GM18868 (cell line): ENCODE results near the gene CHIT1.

Experiments used
- ATAC-seq: cut with Tn5 transposase; IDR thresholded peaks from one replicate; pipeline ENCODE4 v1.9.1; 2021; ENCODE audit warnings: mild to moderate bottlenecking, moderate library complexity; ENCODE audit not compliant: unreplicated experiment

The CHIT1 gene

GRCh38 chr1:203190949-203191348, 38.5 kb downstream of the CHIT1 start:
- no peak for ATAC-seq

GRCh38 chr1:203189951-203190352, 39.5 kb downstream of the CHIT1 start:
- no peak for ATAC-seq

- ATAC-seq: no peak
Measured at GRCh38 chr1:203188686-203189232, 40.7 kb downstream of the CHIT1 start.

GRCh38 chr1:203187689-203188264, 41.7 kb downstream of the CHIT1 start:
- ATAC-seq: no peak

- ATAC-seq: no peak
Measured at GRCh38 chr1:203187304-203187685, 42.2 kb downstream of the CHIT1 start.

GRCh38 chr1:203186446-203187303, 42.8 kb downstream of the CHIT1 start, which contains the start of gene CHI3L1:
TSS of gene CHI3L1 (minus strand) at chr1:203186704. CDS start at chr1:203186623, 81 bp downstream.
- ATAC-seq: no peak

GRCh38 chr1:203186091-203186445, 43.4 kb downstream of the CHIT1 start:
- no peak for ATAC-seq

- ATAC-seq: no peak
Measured at GRCh38 chr1:203185585-203185984, 43.9 kb downstream of the CHIT1 start.

GRCh38 chr1:203185061-203185461, 44.4 kb downstream of the CHIT1 start:
- no peak for ATAC-seq

GRCh38 chr1:203184467-203184866, 45.0 kb downstream of the CHIT1 start:
- no peak for ATAC-seq

GRCh38 chr1:203183828-203184227, 45.6 kb downstream of the CHIT1 start:
- ATAC-seq: no peak

- ATAC-seq: no peak
Measured at GRCh38 chr1:203182387-203182953, 47.0 kb downstream of the CHIT1 start.

- ATAC-seq: no peak
Measured at GRCh38 chr1:203181586-203182386, 47.7 kb downstream of the CHIT1 start.

GRCh38 chr1:203180611-203181330, 48.7 kb downstream of the CHIT1 start:
- ATAC-seq: no peak

- no peak for ATAC-seq
Measured at GRCh38 chr1:203179667-203180005, 49.8 kb downstream of the CHIT1 start.

- ATAC-seq: no peak
Measured at GRCh38 chr1:203178821-203179666, 50.4 kb downstream of the CHIT1 start.

- no peak for ATAC-seq
Measured at GRCh38 chr1:203178083-203178482, 51.4 kb downstream of the CHIT1 start.

GRCh38 chr1:203177470-203178039, 51.9 kb downstream of the CHIT1 start:
- ATAC-seq: no peak

- ATAC-seq: no peak
Measured at GRCh38 chr1:203177036-203177405, 52.5 kb downstream of the CHIT1 start.
